Measurements from ENCODE around the gene CBFA2T2. TPM values are rescaled to one million over a fixed set of nuclear protein-coding genes. Genes with fewer than 3 reads are reported as not detected.

Gene CBFA2T2
- total RNA-seq, 2 experiments from 2014 or later, result 27.7 to 28.4 TPM

DNA sequence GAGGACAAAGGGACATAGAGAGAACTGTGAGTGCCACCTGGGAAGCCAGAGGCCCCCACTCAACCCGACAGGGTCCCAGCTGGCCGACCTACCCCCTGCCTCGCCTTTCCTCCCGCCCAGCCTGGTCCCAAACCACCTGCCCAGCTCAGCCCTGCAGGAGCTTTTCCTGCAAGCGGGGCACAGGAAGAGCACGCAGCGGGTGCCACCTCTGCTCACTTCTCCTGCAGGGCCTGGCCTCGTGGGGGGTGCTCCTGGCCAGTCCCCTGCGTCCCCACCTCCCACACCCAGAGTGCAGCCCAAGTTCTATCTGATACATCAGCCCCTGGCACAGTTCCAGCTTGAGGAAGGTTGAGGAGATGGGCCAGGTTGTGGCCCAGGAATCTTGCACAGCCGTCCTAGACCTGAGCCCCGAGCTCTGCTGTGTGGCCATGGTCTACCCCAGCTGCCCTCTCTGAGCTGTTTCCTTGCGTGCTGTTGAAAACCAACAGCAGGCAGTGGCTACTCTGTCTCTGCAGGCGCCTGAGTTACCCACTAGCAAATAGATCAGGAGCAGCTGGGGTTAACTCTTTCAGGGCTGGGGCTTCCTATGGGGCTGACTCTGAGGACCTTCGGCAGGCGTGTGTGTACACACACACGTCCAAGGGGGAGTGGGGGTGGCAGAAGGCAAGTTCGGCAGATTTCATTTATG lies 182.7 kb downstream of the CBFA2T2 start:
- peak overlapping the region; percentile 93 for H3K4me3 Mint-ChIP-seq
- POLR2A ChIA-PET, result interaction anchor here (1.0 to 1.9 kb wide), 5 partner anchors 9 to 60 kb away, joined by 3 to 7 read pairs (median 6); partner anchors contain the start of genes C20orf144, PXMP4 and ZNF341
- H3K27ac Mint-ChIP-seq, result peak overlapping the region; percentile 84
- ATAC-seq (ENCODE audit: low read depth), result no peak
- no peaks in the 10 kb centered on the region for H3K27me3 Mint-ChIP-seq
- H3K36me3 Mint-ChIP-seq, result peaks cover 12% of the 10 kb centered on the region
- peaks cover 31% of the 10 kb centered on the region for H3K4me1 Mint-ChIP-seq
- DNase-seq, result no peak
- no peaks in the 10 kb centered on the region for H3K9me3 Mint-ChIP-seq

GRCh38 chr20:33673114-33673409 lies 183.2 kb downstream of the CBFA2T2 start:
- H3K36me3 Mint-ChIP-seq, result peaks cover 12% of the 10 kb centered on the region
- ATAC-seq (ENCODE audit: low read depth) (no peak), DNase-seq (no peak)
- no peaks in the 10 kb centered on the region for H3K27me3 Mint-ChIP-seq
- POLR2A ChIA-PET, result interaction anchor here (1.1 to 1.3 kb wide), 2 partner anchors 12 to 59 kb away, joined by 5 to 7 read pairs; partner anchors contain the start of gene ZNF341
- H3K4me1 Mint-ChIP-seq, result peaks cover 31% of the 10 kb centered on the region
- H3K4me3 Mint-ChIP-seq, result peak overlapping the region; percentile 93
- peak overlapping the region; percentile 84 for H3K27ac Mint-ChIP-seq
- H3K9me3 Mint-ChIP-seq, result no peaks in the 10 kb centered on the region

- H3K27me3 Mint-ChIP-seq, result no peaks in the 10 kb centered on the region
- ATAC-seq (ENCODE audit: low read depth), result no peak
- POLR2A ChIA-PET, result interaction anchor here (1.8 to 2.2 kb wide), 3 partner anchors 10 to 58 kb away, joined by 7 to 12 read pairs (median 7); partner anchors contain the start of gene ZNF341
- peaks cover 12% of the 10 kb centered on the region for H3K36me3 Mint-ChIP-seq
- H3K4me3 Mint-ChIP-seq, result peak overlapping the region; percentile 93
- no peak for DNase-seq
- peak overlapping the region; percentile 90 for H3K27ac Mint-ChIP-seq
- no peaks in the 10 kb centered on the region for H3K9me3 Mint-ChIP-seq
- peaks cover 34% of the 10 kb centered on the region for H3K4me1 Mint-ChIP-seq
Measured at GRCh38 chr20:33673410-33674293, 183.8 kb downstream of the CBFA2T2 start.

GRCh38 chr20:33674294-33675135 lies 184.6 kb downstream of the CBFA2T2 start, which contains the start of gene NECAB3:
NECAB3 (minus strand) TSS chr20:33674428; CDS start chr20:33674352, 76 bp downstream.
- peaks cover 42% of the 10 kb centered on the region for H3K4me1 Mint-ChIP-seq
- peaks cover 20% of the 10 kb centered on the region for H3K36me3 Mint-ChIP-seq
- no peaks in the 10 kb centered on the region for H3K9me3 Mint-ChIP-seq
- ATAC-seq (ENCODE audit: low read depth) (peak; percentile 77), DNase-seq (peak; percentile 85)
- H3K27ac Mint-ChIP-seq, result peak within 1 kb of the TSS; percentile 90
- peak within 1 kb of the TSS; percentile 93 for H3K4me3 Mint-ChIP-seq
- POLR2A ChIA-PET, result interaction anchor here (1.5 to 2.2 kb wide), 5 partner anchors 8 to 57 kb away, joined by 6 to 12 read pairs (median 7); partner anchors contain the start of genes ACTL10 and ZNF341
- H3K27me3 Mint-ChIP-seq, result no peaks in the 10 kb centered on the region

- peaks cover 45% of the 10 kb centered on the region for H3K4me1 Mint-ChIP-seq
- peak overlapping the region; percentile 64 for H3K4me3 Mint-ChIP-seq
- ATAC-seq (ENCODE audit: low read depth), result no peak
- H3K36me3 Mint-ChIP-seq, result peaks cover 18% of the 10 kb centered on the region
- no peaks in the 10 kb centered on the region for H3K9me3 Mint-ChIP-seq
- peak overlapping the region; percentile 79 for H3K27ac Mint-ChIP-seq
- DNase-seq, result no peak
- H3K27me3 Mint-ChIP-seq, result no peaks in the 10 kb centered on the region
- POLR2A ChIA-PET, result interaction anchor here (1.5 to 2.2 kb wide), 5 partner anchors 8 to 57 kb away, joined by 6 to 12 read pairs (median 7); partner anchors contain the start of genes ACTL10 and ZNF341
Measured at GRCh38 chr20:33675136-33675959, 185.5 kb downstream of the CBFA2T2 start.

- H3K27ac Mint-ChIP-seq, result peak overlapping the region; percentile 15
Measured at GRCh38 chr20:33676121-33676520, 186.2 kb downstream of the CBFA2T2 start.

GRCh38 chr20:33676652-33677645 lies 187.1 kb downstream of the CBFA2T2 start:
- POLR2A ChIA-PET, result interaction anchor here (1.1 to 6.3 kb wide), 4 partner anchors 10 to 43 kb away, joined by 3 to 116 read pairs (median 10); partner anchors contain the start of genes ACTL10 and PXMP4
- ATAC-seq (ENCODE audit: low read depth) (no peak), DNase-seq (no peak)
- Mint-ChIP-seq H3K36me3 (peaks cover 19% of the 10 kb centered on the region), H3K4me3 (no peak overlapping the region), H3K27ac (peak overlapping the region; percentile 15), H3K27me3 (no peaks in the 10 kb centered on the region), H3K9me3 (no peaks in the 10 kb centered on the region), H3K4me1 (peaks cover 59% of the 10 kb centered on the region)

More at GRCh38 chr20:33676121-33676520, 186.2 kb downstream of the CBFA2T2 start:
- Mint-ChIP-seq H3K36me3 (peaks cover 20% of the 10 kb centered on the region), H3K4me1 (peaks cover 52% of the 10 kb centered on the region), H3K4me3 (no peak overlapping the region), H3K27me3 (no peaks in the 10 kb centered on the region), H3K9me3 (no peaks in the 10 kb centered on the region)
- no peak for ATAC-seq (ENCODE audit: low read depth)
- POLR2A ChIA-PET, result interaction anchor here (1.5 to 2.2 kb wide), 3 partner anchors 9 to 14 kb away, joined by 6 to 12 read pairs (median 6); partner anchors contain the start of gene ACTL10
- DNase-seq, result no peak

DNA sequence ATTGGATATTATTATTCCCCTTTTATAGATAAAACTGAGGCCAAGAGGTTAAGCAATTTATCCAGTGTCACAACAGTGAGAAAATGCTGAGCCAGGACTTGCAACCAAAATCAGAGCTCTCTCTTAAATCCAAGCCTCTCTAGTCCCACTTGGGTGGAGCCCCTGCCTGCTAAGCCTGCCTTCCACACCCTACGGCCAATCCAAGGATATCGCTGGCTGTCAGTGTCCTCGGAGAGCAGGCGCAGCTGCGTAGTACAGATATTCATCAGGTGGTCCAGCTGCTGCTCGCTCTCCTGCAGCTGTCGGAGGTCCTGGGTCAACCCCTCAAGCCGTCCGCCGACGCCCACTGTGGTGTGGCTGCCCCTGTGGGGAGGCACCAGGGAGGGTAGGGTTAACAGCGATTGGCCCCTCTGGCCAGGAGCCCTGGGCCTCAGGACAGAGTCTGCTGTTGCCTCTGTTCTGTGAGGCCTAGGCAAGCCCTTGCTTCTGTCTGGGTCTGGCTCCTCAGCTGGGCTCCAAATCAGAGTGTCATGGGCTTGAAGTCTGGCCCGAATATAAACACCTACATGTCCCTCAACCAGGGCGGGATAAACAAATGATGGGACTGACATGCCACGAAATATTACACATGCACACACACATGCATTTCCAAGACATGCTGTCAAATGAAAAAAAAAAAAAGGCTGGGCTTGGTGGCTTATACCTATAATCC lies 188.3 kb downstream of the CBFA2T2 start:
- H3K4me1 Mint-ChIP-seq, result peaks cover 59% of the 10 kb centered on the region
- DNase-seq (no peak), ATAC-seq (ENCODE audit: low read depth) (no peak)
- no peaks in the 10 kb centered on the region for H3K27me3 Mint-ChIP-seq
- peak overlapping the region; percentile 81 for H3K27ac Mint-ChIP-seq
- POLR2A ChIA-PET, result interaction anchor here (1.1 to 6.3 kb wide), 4 partner anchors 10 to 42 kb away, joined by 3 to 116 read pairs (median 10); partner anchors contain the start of genes ACTL10 and PXMP4
- no peaks in the 10 kb centered on the region for H3K9me3 Mint-ChIP-seq
- H3K4me3 Mint-ChIP-seq, result no peak overlapping the region
- H3K36me3 Mint-ChIP-seq, result peaks cover 18% of the 10 kb centered on the region

DNA sequence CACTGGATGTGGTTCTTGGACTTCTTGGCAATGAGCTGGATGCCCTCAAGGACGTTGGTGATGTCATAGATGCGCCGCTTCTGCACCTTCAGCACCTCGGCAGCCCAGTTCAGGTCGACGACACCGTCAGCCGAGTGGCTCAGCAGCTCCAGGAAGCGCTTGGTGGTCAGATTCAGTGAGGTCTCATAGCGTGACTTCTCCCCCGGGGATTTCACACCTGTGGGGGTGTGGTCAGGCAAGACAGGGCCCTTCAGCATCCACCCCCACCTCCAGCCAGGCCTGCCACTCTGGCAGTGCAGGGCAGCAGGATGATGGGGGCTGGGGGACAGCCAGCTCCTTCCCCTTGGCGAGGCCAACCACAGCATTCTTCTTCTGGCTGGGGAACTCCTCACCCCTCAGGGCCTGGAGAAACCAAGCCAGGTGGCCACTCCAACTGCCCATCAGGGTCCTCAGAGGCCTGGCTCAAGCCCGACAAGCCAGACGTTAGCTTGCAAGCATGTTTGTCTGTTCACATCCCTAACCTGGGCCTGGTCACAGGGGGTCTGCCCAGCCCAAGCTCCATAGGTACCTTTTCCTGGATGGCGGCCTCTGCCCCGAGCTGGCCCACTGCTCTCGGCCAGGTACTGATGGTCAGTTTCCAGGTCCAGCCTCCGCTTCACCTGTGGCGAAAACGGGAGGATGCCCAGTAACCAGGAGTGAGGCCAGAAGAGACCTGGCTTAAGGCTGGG lies 190.0 kb downstream of the CBFA2T2 start:
- peak overlapping the region; percentile 41 for H3K4me3 Mint-ChIP-seq
- ATAC-seq (ENCODE audit: low read depth) (peak; percentile 74), DNase-seq (peak; percentile 70)
- no peaks in the 10 kb centered on the region for H3K27me3 Mint-ChIP-seq
- peaks cover 61% of the 10 kb centered on the region for H3K4me1 Mint-ChIP-seq
- peaks cover 21% of the 10 kb centered on the region for H3K36me3 Mint-ChIP-seq
- POLR2A ChIA-PET, result interaction anchor here (0.8 to 6.3 kb wide), 15 partner anchors 8 to 314 kb away, joined by 3 to 116 read pairs (median 4); partner anchors contain the start of genes ACTL10, CBFA2T2, PXMP4 and RALY
- no peaks in the 10 kb centered on the region for H3K9me3 Mint-ChIP-seq
- H3K27ac Mint-ChIP-seq, result peak overlapping the region; percentile 81

DNA sequence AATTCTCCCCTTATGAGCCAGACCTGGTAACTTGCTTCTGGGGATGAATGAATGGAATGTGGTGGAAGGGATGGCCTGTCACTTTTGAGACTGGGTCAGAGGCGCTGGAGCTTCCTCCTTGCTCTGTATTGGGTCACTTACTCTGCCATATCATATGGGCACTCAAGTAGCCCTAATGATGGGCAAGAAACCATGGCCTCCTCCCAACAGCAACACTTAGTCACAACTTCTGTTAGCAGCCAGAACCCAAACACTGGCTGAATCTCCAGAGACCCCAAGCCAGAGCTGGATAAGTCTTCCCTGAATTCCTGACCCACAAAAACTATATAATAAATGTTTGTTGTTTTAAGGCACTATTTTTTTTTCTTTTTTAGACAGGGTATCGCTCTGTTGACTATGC lies 190.8 kb downstream of the CBFA2T2 start:
- POLR2A ChIA-PET, result interaction anchor here (1.4 to 6.3 kb wide), 7 partner anchors 9 to 130 kb away, joined by 4 to 116 read pairs (median 8); partner anchors contain the start of genes ACTL10, PXMP4 and ZNF341
- Mint-ChIP-seq H3K27ac (peak overlapping the region; percentile 81), H3K4me3 (peak overlapping the region; percentile 49), H3K27me3 (no peaks in the 10 kb centered on the region), H3K36me3 (peaks cover 23% of the 10 kb centered on the region), H3K4me1 (peaks cover 59% of the 10 kb centered on the region), H3K9me3 (no peaks in the 10 kb centered on the region)
- DNase-seq, result no peak
- ATAC-seq (ENCODE audit: low read depth), result no peak
